Measurements from ENCODE around the gene NIT1. TPM values are rescaled to one million over a fixed set of nuclear protein-coding genes. Genes with fewer than 3 reads are reported as not detected.
A peak's percentile ranks its signal among the peaks of the same experiment; 100 is the strongest.

NIT1 gene
- total and polyA plus RNA-seq, 2 of the 13 experiments (the other 11 are each of a cell fraction or from before 2014, with no cell fraction given): 22.7 to 31.0 TPM

DNA sequence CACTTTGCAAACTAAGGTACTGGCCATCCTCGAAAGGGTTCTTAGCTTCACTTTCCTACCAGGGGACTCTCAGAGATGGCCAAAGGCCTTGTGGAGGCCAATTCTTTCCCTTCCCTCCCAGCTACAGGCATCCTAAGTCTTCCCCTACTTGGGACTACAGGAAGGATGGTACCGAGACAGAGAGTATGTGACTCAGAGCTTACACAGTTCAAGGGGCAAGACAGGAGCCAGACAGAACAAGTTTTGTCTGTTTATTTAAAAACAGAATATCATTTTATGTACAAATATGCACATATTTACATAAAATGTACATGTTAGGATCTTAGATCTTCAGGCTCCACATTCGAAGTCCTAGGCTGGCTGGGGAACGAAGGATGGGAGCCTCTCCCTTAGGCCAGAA lies 47.1 kb upstream of the NIT1 start (continued):
- TF ChIP-seq, protein P1, sequence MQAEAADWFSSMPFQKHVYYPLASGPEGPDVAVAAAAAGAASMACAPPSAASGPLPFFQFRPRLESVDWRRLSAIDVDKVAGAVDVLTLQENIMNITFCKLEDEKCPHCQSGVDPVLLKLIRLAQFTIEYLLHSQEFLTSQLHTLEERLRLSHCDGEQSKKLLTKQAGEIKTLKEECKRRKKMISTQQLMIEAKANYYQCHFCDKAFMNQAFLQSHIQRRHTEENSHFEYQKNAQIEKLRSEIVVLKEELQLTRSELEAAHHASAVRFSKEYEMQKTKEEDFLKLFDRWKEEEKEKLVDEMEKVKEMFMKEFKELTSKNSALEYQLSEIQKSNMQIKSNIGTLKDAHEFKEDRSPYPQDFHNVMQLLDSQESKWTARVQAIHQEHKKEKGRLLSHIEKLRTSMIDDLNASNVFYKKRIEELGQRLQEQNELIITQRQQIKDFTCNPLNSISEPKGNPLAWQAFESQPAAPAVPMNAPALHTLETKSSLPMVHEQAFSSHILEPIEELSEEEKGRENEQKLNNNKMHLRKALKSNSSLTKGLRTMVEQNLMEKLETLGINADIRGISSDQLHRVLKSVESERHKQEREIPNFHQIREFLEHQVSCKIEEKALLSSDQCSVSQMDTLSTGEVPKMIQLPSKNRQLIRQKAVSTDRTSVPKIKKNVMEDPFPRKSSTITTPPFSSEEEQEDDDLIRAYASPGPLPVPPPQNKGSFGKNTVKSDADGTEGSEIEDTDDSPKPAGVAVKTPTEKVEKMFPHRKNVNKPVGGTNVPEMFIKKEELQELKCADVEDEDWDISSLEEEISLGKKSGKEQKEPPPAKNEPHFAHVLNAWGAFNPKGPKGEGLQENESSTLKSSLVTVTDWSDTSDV (CRISPR knock-in tag; IDR thresholded peaks at IDR 0.05): no peak
- TF ChIP-seq NCOA5 (CRISPR knock-in tag; IDR thresholded peaks at IDR 0.05) (no peak), FOSL1 (CRISPR knock-in tag; IDR thresholded peaks at IDR 0.05; ENCODE audit: borderline replicate concordance) (no peak), ERF (CRISPR knock-in tag; IDR thresholded peaks at IDR 0.05) (no peak), ZC3H4 (CRISPR knock-in tag; IDR thresholded peaks at IDR 0.05; ENCODE audit: borderline replicate concordance) (no peak), ZNF570 (CRISPR knock-in tag; IDR thresholded peaks at IDR 0.05; ENCODE audit: borderline replicate concordance) (no peak), NFYC (CRISPR knock-in tag; IDR thresholded peaks at IDR 0.05) (no peak), KLF11 (CRISPR knock-in tag; IDR thresholded peaks at IDR 0.05) (no peak)

DNA sequence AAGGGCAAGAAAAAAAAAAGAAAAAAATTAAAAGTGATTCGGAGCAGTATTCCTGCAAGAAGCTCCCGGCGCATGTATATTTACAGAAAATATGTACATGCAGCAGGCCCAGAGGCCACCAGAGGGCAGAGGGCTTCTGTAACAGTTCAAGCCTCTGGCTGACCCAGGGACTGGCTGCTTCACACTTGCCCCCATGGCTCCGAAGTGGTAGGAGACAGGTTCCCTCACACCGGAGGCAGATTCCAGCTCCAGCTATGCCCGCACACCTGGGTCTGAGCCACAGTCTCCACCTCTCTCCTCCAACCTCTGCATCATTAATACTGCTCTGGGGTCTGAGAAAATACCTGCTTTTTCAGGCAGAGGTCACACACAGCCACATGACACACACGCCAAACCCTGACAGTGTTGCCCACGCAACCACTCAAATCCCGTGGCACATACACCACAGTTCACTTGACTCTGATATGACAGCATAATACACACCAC lies 46.0 kb upstream of the NIT1 start:
- in situ Hi-C loops (cut with HindIII; ENCODE audit: extremely low pct_ligation_motif_present, low pct_unique_long_range_greater_than_20kb): no loop called here
- BruUV-seq (replicated peaks): no TSS peak
- TF ChIP-seq EEA1 (CRISPR knock-in tag; IDR thresholded peaks at IDR 0.05; ENCODE audit: borderline replicate concordance) (peak; percentile 35; the same call in 1 of the 2 replicates), AGO1 (IDR thresholded peaks at IDR 0.05; ENCODE audit: low read depth, low read length, poor library complexity, severe bottlenecking) (no peak), SMC3 (IDR thresholded peaks at IDR 0.05; ENCODE audit: low read length) (peak; percentile 87), ZNF232 (CRISPR knock-in tag; IDR thresholded peaks at IDR 0.05; ENCODE audit: borderline replicate concordance) (0 out of 2 replicates have a peak, but pooled peaks have one; percentile 22), JARID2 (CRISPR knock-in tag; IDR thresholded peaks at IDR 0.05; ENCODE audit: insufficient replicate concordance) (no peak), GTF2F1 (IDR thresholded peaks at IDR 0.05; ENCODE audit: low read length) (no peak), NFATC3 (CRISPR knock-in tag; IDR thresholded peaks at IDR 0.05) (no peak), ZNF292 (CRISPR knock-in tag; IDR thresholded peaks at IDR 0.05; ENCODE audit: borderline replicate concordance, low read depth) (0 out of 2 replicates have a peak, but pooled peaks have one; percentile 1), ZNF563 (CRISPR knock-in tag; IDR thresholded peaks at IDR 0.05) (no peak)
- TF ChIP-seq, protein P2, sequence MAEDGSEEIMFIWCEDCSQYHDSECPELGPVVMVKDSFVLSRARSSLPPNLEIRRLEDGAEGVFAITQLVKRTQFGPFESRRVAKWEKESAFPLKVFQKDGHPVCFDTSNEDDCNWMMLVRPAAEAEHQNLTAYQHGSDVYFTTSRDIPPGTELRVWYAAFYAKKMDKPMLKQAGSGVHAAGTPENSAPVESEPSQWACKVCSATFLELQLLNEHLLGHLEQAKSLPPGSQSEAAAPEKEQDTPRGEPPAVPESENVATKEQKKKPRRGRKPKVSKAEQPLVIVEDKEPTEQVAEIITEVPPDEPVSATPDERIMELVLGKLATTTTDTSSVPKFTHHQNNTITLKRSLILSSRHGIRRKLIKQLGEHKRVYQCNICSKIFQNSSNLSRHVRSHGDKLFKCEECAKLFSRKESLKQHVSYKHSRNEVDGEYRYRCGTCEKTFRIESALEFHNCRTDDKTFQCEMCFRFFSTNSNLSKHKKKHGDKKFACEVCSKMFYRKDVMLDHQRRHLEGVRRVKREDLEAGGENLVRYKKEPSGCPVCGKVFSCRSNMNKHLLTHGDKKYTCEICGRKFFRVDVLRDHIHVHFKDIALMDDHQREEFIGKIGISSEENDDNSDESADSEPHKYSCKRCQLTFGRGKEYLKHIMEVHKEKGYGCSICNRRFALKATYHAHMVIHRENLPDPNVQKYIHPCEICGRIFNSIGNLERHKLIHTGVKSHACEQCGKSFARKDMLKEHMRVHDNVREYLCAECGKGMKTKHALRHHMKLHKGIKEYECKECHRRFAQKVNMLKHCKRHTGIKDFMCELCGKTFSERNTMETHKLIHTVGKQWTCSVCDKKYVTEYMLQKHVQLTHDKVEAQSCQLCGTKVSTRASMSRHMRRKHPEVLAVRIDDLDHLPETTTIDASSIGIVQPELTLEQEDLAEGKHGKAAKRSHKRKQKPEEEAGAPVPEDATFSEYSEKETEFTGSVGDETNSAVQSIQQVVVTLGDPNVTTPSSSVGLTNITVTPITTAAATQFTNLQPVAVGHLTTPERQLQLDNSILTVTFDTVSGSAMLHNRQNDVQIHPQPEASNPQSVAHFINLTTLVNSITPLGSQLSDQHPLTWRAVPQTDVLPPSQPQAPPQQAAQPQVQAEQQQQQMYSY (CRISPR knock-in tag; IDR thresholded peaks at IDR 0.05): no peak

More for the DNA sequence above, 46.0 kb upstream of the NIT1 start:
- no peaks in the 10 kb centered on the region for H3K36me3 ChIP-seq (replicated peaks in 1 of 2; ENCODE audit: control insufficient read depth in 1 of 2, insufficient read depth in 2 of 2, low read length in 2 of 2)
- no peaks in the 10 kb centered on the region for H3K9me3 ChIP-seq (ENCODE audit: low read length)
- no peaks in the 10 kb centered on the region for H3K79me2 ChIP-seq (ENCODE audit: insufficient read depth, low read length)
- H3K4me3 ChIP-seq (replicated peaks in 1 of 3; ENCODE audit: insufficient read depth in 1 of 3, low read depth in 2 of 3, low read length in 3 of 3): no peak overlapping the region
- no peaks in the 10 kb centered on the region for H4K20me1 ChIP-seq (ENCODE audit: insufficient read depth, low read length)
- CTCF ChIA-PET (ENCODE audit: low intra/inter-chr PET ratio, low total read pairs): interaction anchor here (1.2 to 4.5 kb wide), 4 partner anchors 23 to 75 kb away, joined by 3 to 50 read pairs (median 5); partner anchors contain the start of gene KLHDC9
- peak; percentile 68 for DNase-seq (ENCODE audit: low spot score)
- POLR2A ChIA-PET: interaction anchor here (0.9 to 3.8 kb wide), 2 partner anchors 25 to 26 kb away, joined by 3 to 21 read pairs; partner anchors contain the start of gene USF1
- intact Hi-C loops (cut with micrococcal nuclease; ENCODE audit: unreplicated experiment): loop anchor here (1.0 kb wide), 2 partner anchors 25 to 67 kb away; no protein-coding TSS in a partner anchor
- H3K4me2 ChIP-seq (ENCODE audit: low read depth, low read length): peak overlapping the region; percentile 96
- H2AFZ ChIP-seq (ENCODE audit: low read length): no peak overlapping the region
- 54% methylated on average over 7 of the region's 9 CpGs for WGBS (ENCODE audit: low lambda C conversion rate)
- ATAC-seq: peak; percentile 72
- H3K4me1 ChIP-seq (ENCODE audit: insufficient read depth, low read length): peaks cover 35% of the 10 kb centered on the region
- no peaks in the 10 kb centered on the region for H3K27me3 ChIP-seq (ENCODE audit: control insufficient read depth in 1 of 2, insufficient read depth in 2 of 2, low read length in 2 of 2)
- peak overlapping the region; percentile 12 for H3K27ac ChIP-seq (ENCODE audit: extremely low read length, insufficient read depth, low read length)
- peak; percentile 88 for FAIRE-seq
- H3K9ac ChIP-seq (ENCODE audit: insufficient read depth, low read depth, low read length): peak overlapping the region; percentile 70; the same call in 1 of the 2 replicates
